SHP77 (cell line): ENCODE data around the gene IL31RA.
"Not testable (repeated sequence)": the region's sequence is repeated elsewhere in the genome, so short reads cannot be mapped to it uniquely, and the experiment has no call there.

Source experiments
- DNase-seq, 2 experiments: peaks; one replicate each; lab custom pipeline; 2025; lab: John Stamatoyannopoulos, UW

Gene IL31RA

DNA sequence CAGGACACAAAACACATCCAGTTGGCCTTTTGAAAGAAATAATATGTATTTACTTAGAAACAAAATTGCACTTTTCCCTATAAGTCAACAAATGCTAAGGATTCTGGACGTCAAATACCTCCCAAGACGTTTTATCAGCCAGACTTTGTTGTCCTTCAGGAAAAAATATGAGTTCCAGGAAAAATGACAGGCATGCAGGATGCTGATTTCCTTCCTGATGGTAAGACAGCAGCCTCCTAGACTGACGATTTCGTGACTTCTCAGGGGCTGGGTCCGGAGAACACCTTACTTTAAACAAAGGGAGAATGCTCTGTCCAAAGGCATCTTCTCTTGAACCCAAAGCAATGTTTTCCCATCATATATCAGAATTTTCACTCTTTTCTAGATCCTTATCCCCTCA is 74.6 kb downstream of the IL31RA start:
- DNase-seq, result no peak

DNA sequence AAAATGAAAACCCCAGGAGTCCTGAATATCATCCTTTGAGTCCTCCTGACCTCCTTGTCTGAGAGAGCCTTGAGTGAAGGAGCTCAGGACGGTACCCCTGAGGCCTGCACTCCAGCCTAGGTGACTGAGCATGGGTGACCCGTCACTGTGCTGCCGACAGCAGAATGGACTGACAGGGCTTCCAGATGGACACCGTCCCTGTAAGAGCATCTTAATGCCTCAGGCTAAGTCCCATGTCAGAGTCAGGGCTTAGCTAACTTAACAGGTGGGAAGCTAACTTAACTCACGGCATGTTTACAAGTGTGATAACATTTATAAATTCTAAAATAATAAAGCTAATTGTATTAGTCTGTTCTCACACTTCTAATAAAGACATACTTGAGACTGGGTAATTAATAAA is 75.3 kb downstream of the IL31RA start:
- DNase-seq, result no peak

DNA sequence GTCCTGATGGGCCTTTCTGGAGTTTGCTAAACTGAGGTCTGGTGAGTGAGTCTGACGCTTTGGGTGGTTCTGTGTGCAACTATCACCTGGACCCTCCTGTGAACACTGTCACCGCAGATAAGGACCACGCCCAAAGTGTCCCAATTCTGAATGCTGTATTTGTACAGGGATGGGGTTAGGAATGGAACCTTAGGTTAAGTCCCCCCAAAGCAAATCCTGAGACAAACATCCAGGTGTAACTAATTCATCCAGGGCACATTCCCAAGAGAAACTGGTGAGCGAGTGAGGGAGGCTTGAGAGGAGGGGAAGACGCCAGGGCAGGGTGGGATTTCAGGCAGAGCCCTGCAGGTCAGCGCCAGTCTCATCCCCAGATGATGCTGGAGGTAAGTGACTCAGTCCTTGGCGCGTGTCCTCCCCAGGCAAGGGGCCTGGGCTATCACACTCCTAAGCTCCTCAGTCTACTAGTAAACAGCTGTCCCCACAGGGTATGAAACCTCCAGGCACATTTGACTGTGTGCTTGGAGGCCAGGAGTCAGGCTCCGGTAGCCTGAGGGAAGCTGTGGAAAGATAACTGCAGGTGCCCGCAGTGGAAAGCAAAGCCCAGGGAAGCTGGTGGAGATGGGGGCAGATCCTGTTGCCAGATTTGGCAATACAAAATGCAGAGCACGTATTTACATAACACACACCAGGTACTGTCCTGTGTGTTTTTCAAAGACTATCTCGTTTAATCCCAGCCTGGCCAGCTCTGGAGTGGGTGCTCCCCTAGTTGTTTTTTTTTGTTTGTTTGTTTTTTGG is 76.9 kb downstream of the IL31RA start:
- no peak for DNase-seq

- no peak for DNase-seq
Observed at GRCh38 chr5:55929020-55929799, 78.1 kb downstream of the IL31RA start.

GRCh38 chr5:55932700-55933099 is 81.5 kb downstream of the IL31RA start:
- no peak for DNase-seq

- no peak for DNase-seq
Observed at GRCh38 chr5:55933377-55934114, 82.4 kb downstream of the IL31RA start.

GRCh38 chr5:55934115-55934613 is 83.0 kb downstream of the IL31RA start:
- no peak for DNase-seq

DNA sequence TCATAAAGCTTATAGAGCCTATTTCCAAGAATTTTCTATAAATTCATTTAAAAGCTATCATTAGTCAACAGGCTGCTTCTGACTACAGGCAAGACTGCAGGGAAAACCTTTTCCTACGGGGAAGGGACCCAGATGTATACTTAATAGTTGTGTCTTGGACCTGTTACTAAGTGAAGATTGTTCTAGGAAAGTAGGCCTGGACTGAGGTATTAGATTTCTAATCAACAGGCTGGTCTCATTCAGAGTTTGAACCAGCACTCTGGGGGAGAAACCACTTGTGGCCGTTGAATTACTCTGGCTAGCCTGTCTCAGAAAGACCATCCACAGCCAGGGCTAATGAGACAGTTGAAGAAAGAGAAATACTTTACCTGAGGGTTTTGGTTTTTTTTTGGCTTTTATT is 83.6 kb downstream of the IL31RA start:
- no peak for DNase-seq

- no peak for DNase-seq
Observed at GRCh38 chr5:55935371-55935770, 84.2 kb downstream of the IL31RA start.

DNA sequence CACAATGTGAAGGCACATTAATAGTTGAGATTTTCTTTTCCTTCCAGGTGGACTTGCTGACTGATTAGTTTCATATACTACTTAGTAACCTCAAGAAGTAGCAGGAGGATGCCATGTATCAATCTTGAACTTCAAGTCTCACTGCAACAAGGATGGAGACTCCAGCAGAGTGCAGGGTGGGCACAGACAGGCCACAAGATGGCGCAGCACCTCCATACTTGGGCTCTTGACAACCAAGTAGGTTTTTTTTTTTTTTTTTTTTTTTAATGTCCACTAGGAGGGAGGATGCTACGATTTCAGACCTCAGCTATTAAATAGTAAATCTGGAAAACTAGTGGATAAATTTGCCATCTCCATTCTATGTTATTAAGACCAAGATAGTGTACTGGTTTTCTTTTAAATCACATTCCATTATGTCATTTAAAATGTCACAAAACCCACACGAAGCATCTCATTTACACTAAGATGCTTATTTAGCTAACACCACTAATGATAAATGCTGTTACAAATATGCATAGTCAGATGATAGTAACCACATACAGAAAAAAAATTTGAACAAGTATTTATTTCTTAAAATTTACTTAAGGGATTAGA is 85.0 kb downstream of the IL31RA start:
- DNase-seq, result peak; percentile 54 to 68

GRCh38 chr5:55937598-55937997 is 86.4 kb downstream of the IL31RA start:
- not testable (repeated sequence) for DNase-seq

DNA sequence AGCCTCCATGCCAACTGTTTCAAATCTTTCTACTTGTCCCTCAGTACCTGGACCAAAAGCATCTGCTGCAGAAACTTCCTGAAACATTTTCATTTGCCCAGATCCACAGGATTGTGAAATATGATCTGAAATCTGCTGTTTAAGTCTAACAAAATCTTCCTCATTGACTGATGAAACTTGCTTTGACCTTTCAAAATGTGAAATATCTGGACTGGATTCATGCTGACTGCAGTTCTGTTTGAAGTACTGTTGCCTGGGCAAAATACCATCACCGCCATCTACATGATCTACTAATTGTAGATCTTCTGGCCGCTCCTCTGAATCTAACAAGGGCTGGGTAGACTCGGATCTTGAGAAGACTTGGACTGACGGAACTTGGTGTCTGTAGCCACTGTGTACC is 90.0 kb downstream of the IL31RA start:
- DNase-seq, result not testable (repeated sequence)

- DNase-seq, result no peak
Observed at GRCh38 chr5:55959208-55959607, 108.1 kb downstream of the IL31RA start.

- no peak for DNase-seq
Observed at GRCh38 chr5:55960779-55961178, 109.6 kb downstream of the IL31RA start.

DNA sequence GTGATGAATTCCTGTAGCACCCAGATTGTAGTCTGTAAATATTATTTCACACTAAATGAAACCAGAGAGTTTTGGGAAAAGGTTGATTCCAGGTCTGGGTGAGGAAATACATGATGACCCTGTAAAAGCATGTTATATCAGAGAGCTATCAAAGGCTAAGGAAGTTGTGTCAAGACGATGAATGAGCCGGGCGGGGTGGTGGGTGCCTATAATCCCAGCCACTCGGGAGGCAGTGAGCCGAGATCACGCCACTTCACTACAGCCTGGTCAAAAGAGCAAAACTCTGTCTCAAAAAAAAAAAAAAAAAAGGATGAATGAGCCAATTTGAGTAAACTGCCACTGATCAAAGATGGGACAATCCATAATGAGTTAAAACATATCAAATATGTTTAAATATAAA is 114.4 kb downstream of the IL31RA start:
- DNase-seq, result no peak

- no peak for DNase-seq
Observed at GRCh38 chr5:55966284-55966683, 115.1 kb downstream of the IL31RA start.

DNA sequence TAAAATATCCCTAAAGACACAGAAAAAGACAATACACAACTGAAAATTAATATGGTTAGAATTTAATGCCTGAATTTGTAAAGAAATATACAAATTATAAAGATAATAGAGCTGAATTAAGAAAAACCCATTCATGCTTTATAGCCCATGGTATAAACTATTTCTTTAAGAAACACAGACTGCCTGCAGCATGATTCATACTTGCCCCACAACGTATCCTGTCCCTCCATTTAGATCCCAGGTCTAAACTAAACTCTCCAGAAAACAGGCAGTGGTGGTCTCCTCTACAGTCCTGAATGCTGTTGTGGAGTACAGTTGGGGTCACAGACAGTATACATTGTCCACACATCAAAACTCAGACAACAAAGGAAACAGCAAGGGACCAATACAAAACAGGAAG is 118.8 kb downstream of the IL31RA start:
- DNase-seq, result no peak
